ENCODE data around the gene FAM151A.

DNA sequence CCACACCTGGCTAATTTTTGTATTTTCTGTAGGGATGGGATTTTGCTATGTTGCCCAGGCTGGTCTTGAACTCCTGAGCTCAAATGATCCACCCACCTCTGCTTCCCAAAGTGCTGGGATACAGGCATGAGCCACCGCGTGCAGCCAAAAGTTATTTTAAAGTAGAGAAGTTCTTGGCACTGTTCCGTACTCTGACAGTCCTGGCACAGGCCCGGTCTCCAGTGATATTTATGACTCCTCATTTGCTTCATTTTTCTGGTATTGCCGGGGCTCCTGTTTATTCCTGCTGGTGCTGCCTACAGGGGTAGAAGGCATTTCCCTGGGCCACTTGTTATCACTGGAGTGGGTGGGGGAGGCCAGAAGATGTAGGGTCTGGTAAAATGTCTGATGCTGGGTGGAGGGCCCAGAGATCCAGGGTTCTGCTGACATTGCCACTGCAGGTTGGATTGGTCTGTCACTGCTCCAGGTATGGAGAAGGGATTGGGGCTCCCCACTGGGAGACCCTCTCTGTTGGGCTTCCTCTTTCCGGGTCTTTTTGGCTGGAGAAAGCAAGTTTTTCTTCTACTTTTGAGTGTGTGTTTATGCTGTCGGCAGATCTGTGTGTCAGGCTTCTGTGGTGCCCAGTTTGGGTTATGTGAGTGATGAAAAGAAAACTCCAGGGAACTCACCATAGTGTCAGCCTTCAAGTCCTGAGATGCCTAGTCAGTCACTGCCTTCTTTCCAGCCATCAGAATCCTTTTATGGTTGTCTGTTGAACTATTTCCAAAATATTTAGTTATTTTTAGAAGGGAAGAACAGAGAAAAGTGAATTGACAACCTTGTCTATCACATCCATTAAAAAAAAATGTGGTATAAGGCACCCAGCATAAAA, 22.7 kb upstream of the FAM151A start:
- TF ChIP-seq, protein P1, sequence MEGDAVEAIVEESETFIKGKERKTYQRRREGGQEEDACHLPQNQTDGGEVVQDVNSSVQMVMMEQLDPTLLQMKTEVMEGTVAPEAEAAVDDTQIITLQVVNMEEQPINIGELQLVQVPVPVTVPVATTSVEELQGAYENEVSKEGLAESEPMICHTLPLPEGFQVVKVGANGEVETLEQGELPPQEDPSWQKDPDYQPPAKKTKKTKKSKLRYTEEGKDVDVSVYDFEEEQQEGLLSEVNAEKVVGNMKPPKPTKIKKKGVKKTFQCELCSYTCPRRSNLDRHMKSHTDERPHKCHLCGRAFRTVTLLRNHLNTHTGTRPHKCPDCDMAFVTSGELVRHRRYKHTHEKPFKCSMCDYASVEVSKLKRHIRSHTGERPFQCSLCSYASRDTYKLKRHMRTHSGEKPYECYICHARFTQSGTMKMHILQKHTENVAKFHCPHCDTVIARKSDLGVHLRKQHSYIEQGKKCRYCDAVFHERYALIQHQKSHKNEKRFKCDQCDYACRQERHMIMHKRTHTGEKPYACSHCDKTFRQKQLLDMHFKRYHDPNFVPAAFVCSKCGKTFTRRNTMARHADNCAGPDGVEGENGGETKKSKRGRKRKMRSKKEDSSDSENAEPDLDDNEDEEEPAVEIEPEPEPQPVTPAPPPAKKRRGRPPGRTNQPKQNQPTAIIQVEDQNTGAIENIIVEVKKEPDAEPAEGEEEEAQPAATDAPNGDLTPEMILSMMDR (IDR thresholded peaks at IDR 0.05; ENCODE audit: insufficient read depth, low read length, poor library complexity, severe bottlenecking), result no peak
- TF ChIP-seq EZH2phosphoT487 (conservative IDR thresholded peaks at IDR 0.05; ENCODE audit: low read length), result no peak
